Heart left ventricle (tissue), 16 donors: ENCODE data around the gene ATP9A. TPM values are rescaled to one million over a fixed set of nuclear protein-coding genes. Genes with fewer than 3 reads are reported as not detected.

Source experiments
- ATAC-seq, 4 donors: fragments of 200-7000 bp; cut with Tn5 transposase; one replicate each; pipeline ENCODE4 v1.9.1; 2020 to 2022; ENCODE audit warnings: moderate library complexity in 4 of 4, mild to moderate bottlenecking in 3 of 4, moderate number of reproducible peaks in 1 of 4
- DNase-seq, 5 donors: peaks; one replicate each; pipeline ENCODE4 v3.0.0-alpha.2; 2020
- H3K27ac ChIP-seq, 12 donors: fragments of 200-600 bp; sonication (generic) in 4 of 12; one replicate each; pipeline versions ENCODE4 v1.5.0 to v1.8.0; 2016 to 2022; ENCODE audit warnings: mild to moderate bottlenecking in 2 of 12
- H3K27me3 ChIP-seq, 9 donors: fragments of 200-600 bp; sonication (generic) in 2 of 9; one replicate each; pipeline versions ENCODE4 v1.5.1 to v1.8.0; 2016 to 2022; ENCODE audit warnings: mild to moderate bottlenecking in 3 of 9
- H3K36me3 ChIP-seq, 9 donors: fragments of 200-600 bp; sonication (generic) in 2 of 9; one replicate each; pipeline versions ENCODE4 v1.5.0 to v1.8.0; 2018 to 2022; ENCODE audit warnings: mild to moderate bottlenecking in 2 of 9
- H3K4me1 ChIP-seq, 12 donors: fragments of 200-600 bp; sonication (generic) in 4 of 12; one replicate each; pipeline versions ENCODE4 v1.5.0 to v1.8.0; 2016 to 2022; ENCODE audit warnings: mild to moderate bottlenecking in 3 of 12
- H3K4me3 ChIP-seq, 12 donors: fragments of 200-600 bp; sonication (generic) in 4 of 12; one replicate each; pipeline versions ENCODE4 v1.5.0 to v1.8.0; 2017 to 2022; ENCODE audit warnings: mild to moderate bottlenecking in 9 of 12, moderate library complexity in 4 of 12
- H3K9me3 ChIP-seq, 12 donors: fragments of 200-600 bp; sonication (generic) in 4 of 12; one replicate each; pipeline versions ENCODE4 v1.5.0 to v1.8.0; 2016 to 2022; ENCODE audit warnings: mild to moderate bottlenecking in 1 of 12
- POLR2A ChIP-seq, 2 donors: fragments of 450-650 bp; IDR thresholded peaks; one replicate each; pipeline ENCODE4 v1.6.1; 2017; ENCODE audit warnings: antibody characterized with exemption in 2 of 2, mild to moderate bottlenecking in 2 of 2, moderate library complexity in 2 of 2
- WGBS, 4 donors: extraction: QIAGEN DNeasy Blood & Tissue Kit in 2 of 4; methylation state at CpG; one replicate each; pipeline versions ENCODE4 v1.1.5 to v1.1.7; 2013 to 2018; 5-methylcytosine and 5-hydroxymethylcytosine counted together
- intact Hi-C, 10 donors: fragments of 100-400 bp; cut with DNase I; formaldehyde crosslinking; loops; one replicate each; pipeline versions ENCODE4 v1.11.1 to v1.14.2; 2022
- polyA plus RNA-seq, 2 donors: library from polyadenylated mRNA; stranded (reverse); fragments of 200-250 nt; gene quantifications; one replicate each; pipeline ENCODE4 v1.2.3, GENCODE V29; 2013
- total RNA-seq, 9 donors: library from RNA; depleted of rRNA in 2 of 9; stranded (reverse); fragments of >200 nt in 2 of 9; fragmentation: NEBNext Ultra II Directional in 3 of 9; extraction: Animal tissue kit (Norgen Biotek cat#: 25700) in 3 of 9; gene quantifications; one replicate each; pipeline versions ENCODE4 v1.1.0 to v1.2.4, GENCODE V29; 2016 to 2023
- TF ChIP-seq, protein P1 (sequence below), 12 donors: fragments of 200-600 bp; sonication (generic) in 4 of 12; IDR thresholded peaks; one replicate each; pipeline versions ENCODE4 v1.5.0 to v1.8.0; 2018 to 2022; ENCODE audit warnings: antibody characterized with exemption in 12 of 12, mild to moderate bottlenecking in 5 of 12
- donor health status: ischemic (EF 13 %, LVEDD 7.1; RV severe dilation, severe dysfunction).
- donor health status: healthy with polysubstance abuse.
- donor health status: DM: no; HTN: yes; CAD: no.
- donor health status: DM: no; HTN: no; CAD: no.
- donor health status: ischemic (EF 25% LVEDD 6.9; RV normal size, moderate dysfunction).
- donor health status: ischemic (EF 25% LVEDD 5.7; RV mildly dilated, moderate dysfunction).
- donor health status: healthy.
- donor health status: DM: yes; HTN: yes; CAD: no.
- donor health status: ischemic (EF 35%, LVEDD 5.7; RV mildly dilated, moderate dysfunction).
- donor health status: nonischemic (EF 11% LVEDD 7.7; RV severe dilation, severe dysfunction).
- donor health status: DM: yes; HTN: yes; CAD: no.
- donor health status: PGD.
- donor health status: ischemic (EF 29% LVEDD 5.4; RV normal size, mild dysfunction).
- donor health status: nonischemic (EF 23%, LVEDD 6.1; RV moderate dilation, normal function).

ATP9A gene
- total and polyA plus RNA-seq, 11 donors = 4.4 to 36.4 (median 27.6) TPM

DNA sequence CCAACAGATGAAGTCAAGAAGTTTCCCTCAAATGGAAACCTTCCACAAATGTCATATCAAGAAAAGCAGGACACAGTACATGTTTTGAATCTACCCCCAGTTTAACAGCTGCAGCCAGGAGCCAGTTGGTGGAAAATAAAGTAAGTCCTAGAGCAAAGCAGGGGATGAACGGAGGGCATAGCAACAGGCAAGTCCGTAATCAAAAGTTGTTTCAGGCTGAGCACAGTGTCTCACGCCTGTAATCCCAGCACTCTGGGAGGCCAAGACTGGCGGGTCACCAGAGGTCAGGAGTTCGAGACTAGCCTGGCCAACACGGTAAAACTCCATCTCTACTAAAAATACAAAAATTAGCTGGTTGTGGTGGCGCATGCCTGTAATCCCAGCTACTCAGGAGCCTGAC is 36.6 kb upstream of the ATP9A start:
- no peak for DNase-seq
- Histone ChIP-seq H3K4me1 (peaks cover 0 to 24% (median 14%) of the 10 kb centered on the region in 12 donors), H3K27me3 (peaks cover 14 to 38% (median 25%) of the 10 kb centered on the region in 9 donors), H3K4me3 (no peak overlapping the region), H3K27ac (no peak overlapping the region), H3K36me3 (no peaks in the 10 kb centered on the region), H3K9me3 (no peaks in the 10 kb centered on the region)
- intact Hi-C loops = loop anchor here in 4 of 10 donors (5.0 to 10.0 kb wide), 3 partner anchors 250 to 278 kb away; no protein-coding TSS in a partner anchor
- WGBS, 4 donors = 68 to 79% (median 71%) methylated on average over 7 of the region's 7 CpGs
- no peak for ATAC-seq
- TF ChIP-seq, protein P1, sequence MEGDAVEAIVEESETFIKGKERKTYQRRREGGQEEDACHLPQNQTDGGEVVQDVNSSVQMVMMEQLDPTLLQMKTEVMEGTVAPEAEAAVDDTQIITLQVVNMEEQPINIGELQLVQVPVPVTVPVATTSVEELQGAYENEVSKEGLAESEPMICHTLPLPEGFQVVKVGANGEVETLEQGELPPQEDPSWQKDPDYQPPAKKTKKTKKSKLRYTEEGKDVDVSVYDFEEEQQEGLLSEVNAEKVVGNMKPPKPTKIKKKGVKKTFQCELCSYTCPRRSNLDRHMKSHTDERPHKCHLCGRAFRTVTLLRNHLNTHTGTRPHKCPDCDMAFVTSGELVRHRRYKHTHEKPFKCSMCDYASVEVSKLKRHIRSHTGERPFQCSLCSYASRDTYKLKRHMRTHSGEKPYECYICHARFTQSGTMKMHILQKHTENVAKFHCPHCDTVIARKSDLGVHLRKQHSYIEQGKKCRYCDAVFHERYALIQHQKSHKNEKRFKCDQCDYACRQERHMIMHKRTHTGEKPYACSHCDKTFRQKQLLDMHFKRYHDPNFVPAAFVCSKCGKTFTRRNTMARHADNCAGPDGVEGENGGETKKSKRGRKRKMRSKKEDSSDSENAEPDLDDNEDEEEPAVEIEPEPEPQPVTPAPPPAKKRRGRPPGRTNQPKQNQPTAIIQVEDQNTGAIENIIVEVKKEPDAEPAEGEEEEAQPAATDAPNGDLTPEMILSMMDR (IDR thresholded peaks at IDR 0.05) = no peak
- TF ChIP-seq POLR2A (IDR thresholded peaks at IDR 0.05) = no peak

GRCh38 chr20:51803148-51803854 is 35.1 kb upstream of the ATP9A start:
- H3K27me3 ChIP-seq = peaks cover 22 to 52% (median 35%) of the 10 kb centered on the region in 9 donors
- no peak overlapping the region for H3K4me3 ChIP-seq
- TF ChIP-seq POLR2A (IDR thresholded peaks at IDR 0.05) = no peak
- TF ChIP-seq, protein P1 (IDR thresholded peaks at IDR 0.05) = no peak
- WGBS, 4 donors = 71 to 77% (median 75%) methylated on average over 4 of the region's 4 CpGs
- no peaks in the 10 kb centered on the region for H3K36me3 ChIP-seq
- H3K4me1 ChIP-seq = peaks cover 0 to 24% (median 14%) of the 10 kb centered on the region in 12 donors
- intact Hi-C loops = loop anchor here in 4 of 10 donors (5.0 to 10.0 kb wide), 3 partner anchors 252 to 279 kb away; no protein-coding TSS in a partner anchor
- ATAC-seq = no peak
- H3K27ac ChIP-seq = no peak overlapping the region
- DNase-seq = no peak
- no peaks in the 10 kb centered on the region for H3K9me3 ChIP-seq

- peak within 1 kb of the TSS; percentile 16 to 60 (median 50) for H3K4me3 ChIP-seq
- intact Hi-C loops = loop anchor here in 4 of 10 donors (5.0 to 10.0 kb wide), 3 partner anchors 253 to 280 kb away; no protein-coding TSS in a partner anchor
- H3K36me3 ChIP-seq = no peaks in the 10 kb centered on the region
- no peaks in the 10 kb centered on the region for H3K9me3 ChIP-seq
- peaks cover 22 to 58% (median 36%) of the 10 kb centered on the region in 9 donors for H3K27me3 ChIP-seq
- WGBS, 4 donors = 12 to 18% (median 13%) methylated on average over 42 to 44 of the region's 44 CpGs
- H3K27ac ChIP-seq = no peak within 1 kb of the TSS
- H3K4me1 ChIP-seq = peaks cover 0 to 24% (median 14%) of the 10 kb centered on the region in 12 donors
- TF ChIP-seq, protein P1 (IDR thresholded peaks at IDR 0.05) = no peak
- TF ChIP-seq POLR2A (IDR thresholded peaks at IDR 0.05) = no peak
- no peak for ATAC-seq
- no peak for DNase-seq
These were observed 34.1 kb upstream of the ATP9A start, which contains the start of gene SALL4 for GRCh38 chr20:51802170-51802751. TSS of gene SALL4 (minus strand) at chr20:51802521. CDS start at chr20:51802408, 113 bp downstream.

- peaks cover 22 to 60% (median 36%) of the 10 kb centered on the region in 9 donors for H3K27me3 ChIP-seq
- peaks cover 0 to 24% (median 14%) of the 10 kb centered on the region in 12 donors for H3K4me1 ChIP-seq
- H3K36me3 ChIP-seq = no peaks in the 10 kb centered on the region
- peak overlapping the region in 10 of 12 donors; percentile 16 to 60 (median 51) for H3K4me3 ChIP-seq
- WGBS, 4 donors = 2 to 9% (median 6%) methylated on average over 8 of the region's 8 CpGs
- no peak for ATAC-seq
- no peak for TF ChIP-seq POLR2A (IDR thresholded peaks at IDR 0.05)
- TF ChIP-seq, protein P1 (IDR thresholded peaks at IDR 0.05) = no peak
- DNase-seq = no peak
- H3K9me3 ChIP-seq = no peaks in the 10 kb centered on the region
- intact Hi-C loops = loop anchor here in 7 of 10 donors (2.0 to 10.0 kb wide), 4 partner anchors 253 to 281 kb away; no protein-coding TSS in a partner anchor
- H3K27ac ChIP-seq = no peak overlapping the region
These were observed 33.6 kb upstream of the ATP9A start for GRCh38 chr20:51801823-51802123.
